ENCODE results near the gene SH3YL1.
"Not testable (repeated sequence)": the region's sequence is repeated elsewhere in the genome, so short reads cannot be mapped to it uniquely, and the experiment has no call there.

SH3YL1 gene

DNA sequence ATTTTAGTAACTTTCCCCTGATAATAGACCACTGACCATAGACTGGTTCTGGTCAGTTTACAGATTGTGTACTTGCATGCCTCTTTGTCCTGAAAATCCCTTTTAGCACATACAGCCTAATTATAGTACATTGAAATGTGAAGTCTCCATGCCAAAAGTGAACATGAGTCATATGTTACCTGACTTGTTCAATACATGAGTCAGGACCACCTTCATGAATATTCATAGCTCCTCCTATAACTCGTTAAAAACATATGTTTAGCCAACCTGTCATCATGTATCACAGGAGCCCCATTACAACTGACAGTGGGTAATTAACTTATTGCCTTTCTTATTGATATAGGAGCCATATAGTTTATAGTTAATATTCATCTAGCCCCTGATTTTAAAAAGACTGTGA lies 78.6 kb downstream of the SH3YL1 start:
- Histone ChIP-seq H3K9ac (ENCODE audit: low read depth in 1 of 2, low read length in 2 of 2) (no peak overlapping the region), H3K27ac (ENCODE audit: low read depth, low read length) (no peak overlapping the region), H3K4me3 (ENCODE audit: low read depth in 1 of 2, low read length in 2 of 2) (no peak overlapping the region), H3K9me3 (ENCODE audit: control insufficient read depth in 1 of 2, low read length in 2 of 2) (peaks cover 4 to 8% of the 10 kb centered on the region in 2 donors), H3K27me3 (ENCODE audit: control insufficient read depth in 1 of 2, insufficient read depth in 2 of 2, low read length in 2 of 2) (no peaks in the 10 kb centered on the region), H3K4me1 (ENCODE audit: control insufficient read depth in 1 of 2, insufficient read depth in 2 of 2, low read length in 2 of 2) (no peaks in the 10 kb centered on the region), H3K36me3 (ENCODE audit: control insufficient read depth in 1 of 2, insufficient read depth in 2 of 2, low read length in 2 of 2) (no peaks in the 10 kb centered on the region)

DNA sequence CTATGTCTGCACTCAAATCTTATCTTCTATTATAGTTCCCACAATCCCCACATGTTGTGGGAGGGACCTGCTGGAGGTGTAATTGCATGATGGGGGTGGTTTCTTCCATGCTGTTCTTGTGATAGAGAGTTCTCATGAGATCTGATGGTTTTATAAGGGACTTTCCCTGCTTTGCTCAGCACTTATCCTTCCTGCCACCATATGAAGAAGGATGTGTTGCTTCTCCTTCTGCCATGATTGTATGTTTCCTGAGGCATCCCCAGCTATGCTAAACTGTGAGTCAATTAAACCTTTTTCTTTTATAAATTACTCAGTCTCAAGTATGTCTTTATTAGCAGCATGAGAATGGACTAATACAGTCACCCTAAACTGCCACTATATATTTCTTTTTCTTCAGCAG lies 79.1 kb downstream of the SH3YL1 start:
- Histone ChIP-seq H3K4me3 (ENCODE audit: low read depth in 1 of 2, low read length in 2 of 2) (no peak overlapping the region), H3K9me3 (ENCODE audit: control insufficient read depth in 1 of 2, low read length in 2 of 2) (peaks cover 4 to 8% of the 10 kb centered on the region in 2 donors), H3K4me1 (ENCODE audit: control insufficient read depth in 1 of 2, insufficient read depth in 2 of 2, low read length in 2 of 2) (no peaks in the 10 kb centered on the region), H3K9ac (ENCODE audit: low read depth in 1 of 2, low read length in 2 of 2) (no peak overlapping the region), H3K36me3 (ENCODE audit: control insufficient read depth in 1 of 2, insufficient read depth in 2 of 2, low read length in 2 of 2) (no peaks in the 10 kb centered on the region), H3K27ac (ENCODE audit: low read depth, low read length) (no peak overlapping the region), H3K27me3 (ENCODE audit: control insufficient read depth in 1 of 2, insufficient read depth in 2 of 2, low read length in 2 of 2) (no peaks in the 10 kb centered on the region)

GRCh38 chr2:182509-183122 lies 81.2 kb downstream of the SH3YL1 start:
- Histone ChIP-seq H3K27me3 (ENCODE audit: control insufficient read depth in 1 of 2, insufficient read depth in 2 of 2, low read length in 2 of 2) (no peaks in the 10 kb centered on the region), H3K27ac (ENCODE audit: low read depth, low read length) (no peak overlapping the region), H3K9me3 (ENCODE audit: control insufficient read depth in 1 of 2, low read length in 2 of 2) (peaks cover 4 to 5% of the 10 kb centered on the region in 2 donors), H3K36me3 (ENCODE audit: control insufficient read depth in 1 of 2, insufficient read depth in 2 of 2, low read length in 2 of 2) (no peaks in the 10 kb centered on the region), H3K9ac (ENCODE audit: low read depth in 1 of 2, low read length in 2 of 2) (no peak overlapping the region), H3K4me1 (ENCODE audit: control insufficient read depth in 1 of 2, insufficient read depth in 2 of 2, low read length in 2 of 2) (no peaks in the 10 kb centered on the region), H3K4me3 (ENCODE audit: low read depth in 1 of 2, low read length in 2 of 2) (no peak overlapping the region)

- H3K4me3 ChIP-seq (ENCODE audit: low read depth in 1 of 2, low read length in 2 of 2), result no peak overlapping the region
- peaks cover 0 to 4% of the 10 kb centered on the region in 2 donors for H3K9me3 ChIP-seq (ENCODE audit: control insufficient read depth in 1 of 2, low read length in 2 of 2)
- no peaks in the 10 kb centered on the region for H3K27me3 ChIP-seq (ENCODE audit: control insufficient read depth in 1 of 2, insufficient read depth in 2 of 2, low read length in 2 of 2)
- H3K27ac ChIP-seq (ENCODE audit: low read depth, low read length), result no peak overlapping the region
- H3K4me1 ChIP-seq (ENCODE audit: control insufficient read depth in 1 of 2, insufficient read depth in 2 of 2, low read length in 2 of 2), result no peaks in the 10 kb centered on the region
- no peaks in the 10 kb centered on the region for H3K36me3 ChIP-seq (ENCODE audit: control insufficient read depth in 1 of 2, insufficient read depth in 2 of 2, low read length in 2 of 2)
- H3K9ac ChIP-seq (ENCODE audit: low read depth in 1 of 2, low read length in 2 of 2), result no peak overlapping the region
Observed at GRCh38 chr2:180311-180710, 83.5 kb downstream of the SH3YL1 start.

DNA sequence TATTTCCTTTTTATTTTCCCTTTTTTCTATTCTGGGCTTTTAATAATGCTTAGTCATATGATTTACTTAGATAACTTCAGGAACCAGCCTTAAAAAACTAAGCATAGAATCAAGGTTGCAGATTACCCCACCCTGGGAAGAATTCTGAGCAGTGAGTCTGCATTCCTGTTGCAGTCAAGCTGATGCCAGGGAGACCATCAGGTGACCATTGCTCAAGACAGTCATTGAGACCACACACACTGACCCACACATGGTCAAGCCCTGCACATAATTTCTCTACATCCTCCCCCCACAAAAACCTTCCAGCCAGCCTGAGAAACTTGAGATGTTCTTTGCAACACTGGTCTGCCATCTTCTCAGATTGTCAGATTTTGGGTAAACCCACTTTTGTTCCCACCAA lies 83.9 kb downstream of the SH3YL1 start:
- no peak overlapping the region for H3K9ac ChIP-seq (ENCODE audit: low read depth in 1 of 2, low read length in 2 of 2)
- no peaks in the 10 kb centered on the region for H3K27me3 ChIP-seq (ENCODE audit: control insufficient read depth in 1 of 2, insufficient read depth in 2 of 2, low read length in 2 of 2)
- H3K27ac ChIP-seq (ENCODE audit: low read depth, low read length), result no peak overlapping the region
- no peak overlapping the region for H3K4me3 ChIP-seq (ENCODE audit: low read depth in 1 of 2, low read length in 2 of 2)
- H3K9me3 ChIP-seq (ENCODE audit: control insufficient read depth in 1 of 2, low read length in 2 of 2), result peaks cover 0 to 4% of the 10 kb centered on the region in 2 donors
- no peaks in the 10 kb centered on the region for H3K36me3 ChIP-seq (ENCODE audit: control insufficient read depth in 1 of 2, insufficient read depth in 2 of 2, low read length in 2 of 2)
- H3K4me1 ChIP-seq (ENCODE audit: control insufficient read depth in 1 of 2, insufficient read depth in 2 of 2, low read length in 2 of 2), result no peaks in the 10 kb centered on the region

GRCh38 chr2:177733-178132 lies 86.1 kb downstream of the SH3YL1 start:
- H3K9ac ChIP-seq (ENCODE audit: low read depth in 1 of 2, low read length in 2 of 2), result no peak overlapping the region
- no peaks in the 10 kb centered on the region for H3K36me3 ChIP-seq (ENCODE audit: control insufficient read depth in 1 of 2, insufficient read depth in 2 of 2, low read length in 2 of 2)
- no peaks in the 10 kb centered on the region for H3K4me1 ChIP-seq (ENCODE audit: control insufficient read depth in 1 of 2, insufficient read depth in 2 of 2, low read length in 2 of 2)
- H3K4me3 ChIP-seq (ENCODE audit: low read depth in 1 of 2, low read length in 2 of 2), result no peak overlapping the region
- no peaks in the 10 kb centered on the region for H3K9me3 ChIP-seq (ENCODE audit: control insufficient read depth in 1 of 2, low read length in 2 of 2)
- no peak overlapping the region for H3K27ac ChIP-seq (ENCODE audit: low read depth, low read length)
- H3K27me3 ChIP-seq (ENCODE audit: control insufficient read depth in 1 of 2, insufficient read depth in 2 of 2, low read length in 2 of 2), result no peaks in the 10 kb centered on the region

DNA sequence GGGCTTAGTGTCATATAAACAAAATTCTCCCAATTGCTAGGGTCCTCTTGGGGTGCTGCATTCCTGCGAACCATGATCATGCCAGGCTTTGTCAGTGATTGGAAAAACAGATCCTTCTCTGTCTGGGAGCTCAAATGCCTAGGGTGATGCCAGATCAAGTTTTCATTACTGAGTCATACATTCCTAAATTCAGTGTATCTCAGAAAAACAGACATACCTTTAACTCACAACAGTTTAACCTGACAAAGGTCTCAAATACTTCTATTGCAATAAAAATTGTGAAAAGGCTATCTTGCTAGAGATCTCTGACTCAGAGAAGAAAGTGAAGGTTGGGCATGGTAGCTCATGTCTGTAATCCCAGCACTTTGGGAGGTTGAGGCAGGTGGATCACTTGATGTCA lies 86.9 kb downstream of the SH3YL1 start:
- Histone ChIP-seq H3K36me3 (ENCODE audit: control insufficient read depth in 1 of 2, insufficient read depth in 2 of 2, low read length in 2 of 2) (no peaks in the 10 kb centered on the region), H3K4me3 (ENCODE audit: low read depth in 1 of 2, low read length in 2 of 2) (no peak overlapping the region), H3K9ac (ENCODE audit: low read depth in 1 of 2, low read length in 2 of 2) (no peak overlapping the region), H3K4me1 (ENCODE audit: control insufficient read depth in 1 of 2, insufficient read depth in 2 of 2, low read length in 2 of 2) (no peaks in the 10 kb centered on the region), H3K27ac (ENCODE audit: low read depth, low read length) (no peak overlapping the region), H3K9me3 (ENCODE audit: control insufficient read depth in 1 of 2, low read length in 2 of 2) (no peaks in the 10 kb centered on the region), H3K27me3 (ENCODE audit: control insufficient read depth in 1 of 2, insufficient read depth in 2 of 2, low read length in 2 of 2) (no peaks in the 10 kb centered on the region)

GRCh38 chr2:175880-176820 lies 87.7 kb downstream of the SH3YL1 start:
- Histone ChIP-seq H3K27ac (ENCODE audit: low read depth, low read length) (no peak overlapping the region), H3K4me3 (ENCODE audit: low read depth in 1 of 2, low read length in 2 of 2) (no peak overlapping the region)

DNA sequence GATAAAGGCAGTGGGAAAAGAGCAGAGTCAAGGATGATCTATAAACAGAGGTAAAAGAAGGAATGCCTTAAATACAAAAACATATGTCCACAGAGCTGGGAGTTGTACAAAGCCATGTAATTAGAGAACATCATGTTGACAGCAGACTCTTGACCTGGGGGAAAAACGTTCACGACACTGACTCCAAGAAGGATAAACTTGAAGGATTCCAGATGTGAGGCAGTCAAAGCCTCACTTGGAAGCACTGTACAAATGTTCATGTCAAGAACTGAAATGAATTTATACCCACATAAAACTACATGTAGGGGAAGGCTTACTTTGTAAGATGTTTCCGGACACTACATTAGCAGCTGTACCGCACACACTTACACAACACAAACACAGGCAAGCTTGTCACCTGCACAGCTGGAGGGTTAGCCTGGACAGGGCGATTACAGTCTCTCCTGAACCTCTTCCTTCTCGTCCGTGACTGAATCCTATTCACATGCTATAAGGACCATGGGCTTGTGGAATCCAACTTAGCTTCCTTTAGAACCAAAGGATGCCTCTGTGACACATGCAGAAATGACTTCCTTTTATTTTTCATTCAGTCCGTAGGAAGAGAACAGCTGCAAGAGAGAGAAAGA lies 88.6 kb downstream of the SH3YL1 start:
- no peaks in the 10 kb centered on the region for H3K4me1 ChIP-seq (ENCODE audit: control insufficient read depth in 1 of 2, insufficient read depth in 2 of 2, low read length in 2 of 2)
- no peaks in the 10 kb centered on the region for H3K36me3 ChIP-seq (ENCODE audit: control insufficient read depth in 1 of 2, insufficient read depth in 2 of 2, low read length in 2 of 2)
- H3K9me3 ChIP-seq (ENCODE audit: control insufficient read depth in 1 of 2, low read length in 2 of 2), result no peaks in the 10 kb centered on the region
- no peaks in the 10 kb centered on the region for H3K27me3 ChIP-seq (ENCODE audit: control insufficient read depth in 1 of 2, insufficient read depth in 2 of 2, low read length in 2 of 2)
- H3K4me3 ChIP-seq (ENCODE audit: low read depth in 1 of 2, low read length in 2 of 2), result no peak overlapping the region
- H3K27ac ChIP-seq (ENCODE audit: low read depth, low read length), result no peak overlapping the region
- H3K9ac ChIP-seq (ENCODE audit: low read depth in 1 of 2, low read length in 2 of 2), result no peak overlapping the region

More at GRCh38 chr2:175880-176820, 87.7 kb downstream of the SH3YL1 start:
- no peak overlapping the region for H3K9ac ChIP-seq (ENCODE audit: low read depth in 1 of 2, low read length in 2 of 2)
- H3K27me3 ChIP-seq (ENCODE audit: control insufficient read depth in 1 of 2, insufficient read depth in 2 of 2, low read length in 2 of 2), result no peaks in the 10 kb centered on the region
- no peaks in the 10 kb centered on the region for H3K36me3 ChIP-seq (ENCODE audit: control insufficient read depth in 1 of 2, insufficient read depth in 2 of 2, low read length in 2 of 2)
- no peaks in the 10 kb centered on the region for H3K4me1 ChIP-seq (ENCODE audit: control insufficient read depth in 1 of 2, insufficient read depth in 2 of 2, low read length in 2 of 2)
- no peaks in the 10 kb centered on the region for H3K9me3 ChIP-seq (ENCODE audit: control insufficient read depth in 1 of 2, low read length in 2 of 2)

- not testable (repeated sequence) for H3K27ac ChIP-seq (ENCODE audit: low read depth, low read length)
Observed at GRCh38 chr2:172120-172519, 91.7 kb downstream of the SH3YL1 start.

More at GRCh38 chr2:172120-172519, 91.7 kb downstream of the SH3YL1 start:
- H3K27me3 ChIP-seq (ENCODE audit: control insufficient read depth in 1 of 2, insufficient read depth in 2 of 2, low read length in 2 of 2); H3K4me1 ChIP-seq (ENCODE audit: control insufficient read depth in 1 of 2, insufficient read depth in 2 of 2, low read length in 2 of 2); H3K9ac ChIP-seq (ENCODE audit: low read depth in 1 of 2, low read length in 2 of 2); H3K36me3 ChIP-seq (ENCODE audit: control insufficient read depth in 1 of 2, insufficient read depth in 2 of 2, low read length in 2 of 2); H3K4me3 ChIP-seq (ENCODE audit: low read depth in 1 of 2, low read length in 2 of 2); H3K9me3 ChIP-seq (ENCODE audit: control insufficient read depth in 1 of 2, low read length in 2 of 2): not testable (repeated sequence)
